Measurements from ENCODE around the gene AGMO.

Gene AGMO

GRCh38 chr7:15215616-15216015, 346.2 kb downstream of the AGMO start:
- no peak for DNase-seq (ENCODE audit: low spot score)

- no peak for DNase-seq (ENCODE audit: low spot score)
Observed at GRCh38 chr7:15214976-15215375, 346.8 kb downstream of the AGMO start.

- no peak for DNase-seq (ENCODE audit: low spot score)
Observed at GRCh38 chr7:15213093-15213492, 348.7 kb downstream of the AGMO start.

- no peak for DNase-seq (ENCODE audit: low spot score)
Observed at GRCh38 chr7:15209429-15209828, 352.4 kb downstream of the AGMO start.

- DNase-seq (ENCODE audit: low spot score) = no peak
Observed at GRCh38 chr7:15204421-15204820, 357.4 kb downstream of the AGMO start.

- DNase-seq (ENCODE audit: low spot score) = no peak
Observed at GRCh38 chr7:15199482-15199881, 362.3 kb downstream of the AGMO start.

- DNase-seq (ENCODE audit: low spot score) = no peak
Observed at GRCh38 chr7:15197042-15197977, 364.5 kb downstream of the AGMO start.

- no peak for DNase-seq (ENCODE audit: low spot score)
Observed at GRCh38 chr7:15178065-15178464, 383.8 kb downstream of the AGMO start.

GRCh38 chr7:15176089-15176488, 385.7 kb downstream of the AGMO start:
- DNase-seq (ENCODE audit: low spot score) = no peak

- no peak for DNase-seq (ENCODE audit: low spot score)
Observed at GRCh38 chr7:15175152-15175551, 386.7 kb downstream of the AGMO start.

- no peak for DNase-seq (ENCODE audit: low spot score)
Observed at GRCh38 chr7:15174485-15174884, 387.3 kb downstream of the AGMO start.

- DNase-seq (ENCODE audit: low spot score) = no peak
Observed at GRCh38 chr7:15168489-15168888, 393.3 kb downstream of the AGMO start.

GRCh38 chr7:15167912-15168311, 393.9 kb downstream of the AGMO start:
- DNase-seq (ENCODE audit: low spot score) = no peak

GRCh38 chr7:15166620-15167019, 395.2 kb downstream of the AGMO start:
- no peak for DNase-seq (ENCODE audit: low spot score)

- no peak for DNase-seq (ENCODE audit: low spot score)
Observed at GRCh38 chr7:15159261-15159660, 402.6 kb downstream of the AGMO start.

GRCh38 chr7:15158141-15158810, 403.5 kb downstream of the AGMO start:
- no peak for DNase-seq (ENCODE audit: low spot score)

All from ecto neural progenitor cell (in vitro differentiated cells).